ENCODE measurements around the gene CHMP1B.

DNA sequence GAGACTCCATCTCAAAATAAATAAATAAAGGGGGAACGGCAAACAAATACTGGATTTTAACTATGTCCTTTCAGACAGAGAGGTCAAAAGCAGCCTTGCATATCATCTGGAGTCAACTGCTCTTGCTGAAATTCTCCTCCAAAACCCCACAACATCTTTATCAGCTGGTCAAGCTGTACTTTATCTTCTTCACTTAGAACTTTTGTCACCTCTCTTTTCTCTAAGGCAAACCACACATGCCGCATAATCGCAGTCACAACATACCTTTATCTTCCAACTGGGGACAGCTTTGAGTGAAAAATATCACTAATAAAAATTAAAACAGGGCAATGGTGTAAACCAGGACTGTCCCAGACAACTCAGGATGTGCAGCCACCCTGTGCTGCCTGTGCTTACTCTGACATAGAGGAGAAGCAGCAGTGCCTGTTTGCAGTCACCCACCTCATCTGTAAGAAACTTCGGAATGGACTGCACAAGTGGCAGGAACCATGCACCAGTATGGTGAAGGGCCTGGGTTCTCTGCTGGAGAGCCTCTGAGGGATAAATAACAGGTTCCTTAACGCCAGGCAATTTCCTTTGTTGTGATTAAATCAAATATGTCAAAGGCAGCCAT is 50.7 kb downstream of the CHMP1B start:
- TF ChIP-seq, protein P1, sequence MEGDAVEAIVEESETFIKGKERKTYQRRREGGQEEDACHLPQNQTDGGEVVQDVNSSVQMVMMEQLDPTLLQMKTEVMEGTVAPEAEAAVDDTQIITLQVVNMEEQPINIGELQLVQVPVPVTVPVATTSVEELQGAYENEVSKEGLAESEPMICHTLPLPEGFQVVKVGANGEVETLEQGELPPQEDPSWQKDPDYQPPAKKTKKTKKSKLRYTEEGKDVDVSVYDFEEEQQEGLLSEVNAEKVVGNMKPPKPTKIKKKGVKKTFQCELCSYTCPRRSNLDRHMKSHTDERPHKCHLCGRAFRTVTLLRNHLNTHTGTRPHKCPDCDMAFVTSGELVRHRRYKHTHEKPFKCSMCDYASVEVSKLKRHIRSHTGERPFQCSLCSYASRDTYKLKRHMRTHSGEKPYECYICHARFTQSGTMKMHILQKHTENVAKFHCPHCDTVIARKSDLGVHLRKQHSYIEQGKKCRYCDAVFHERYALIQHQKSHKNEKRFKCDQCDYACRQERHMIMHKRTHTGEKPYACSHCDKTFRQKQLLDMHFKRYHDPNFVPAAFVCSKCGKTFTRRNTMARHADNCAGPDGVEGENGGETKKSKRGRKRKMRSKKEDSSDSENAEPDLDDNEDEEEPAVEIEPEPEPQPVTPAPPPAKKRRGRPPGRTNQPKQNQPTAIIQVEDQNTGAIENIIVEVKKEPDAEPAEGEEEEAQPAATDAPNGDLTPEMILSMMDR (IDR thresholded peaks at IDR 0.05): no peak
- no peak for TF ChIP-seq POLR2A (IDR thresholded peaks at IDR 0.05)
- no peak for TF ChIP-seq EP300 (IDR thresholded peaks at IDR 0.05)
- TF ChIP-seq POLR2AphosphoS5 (IDR thresholded peaks at IDR 0.05): no peak
